Measurements from ENCODE around the gene CEP192.

DNA sequence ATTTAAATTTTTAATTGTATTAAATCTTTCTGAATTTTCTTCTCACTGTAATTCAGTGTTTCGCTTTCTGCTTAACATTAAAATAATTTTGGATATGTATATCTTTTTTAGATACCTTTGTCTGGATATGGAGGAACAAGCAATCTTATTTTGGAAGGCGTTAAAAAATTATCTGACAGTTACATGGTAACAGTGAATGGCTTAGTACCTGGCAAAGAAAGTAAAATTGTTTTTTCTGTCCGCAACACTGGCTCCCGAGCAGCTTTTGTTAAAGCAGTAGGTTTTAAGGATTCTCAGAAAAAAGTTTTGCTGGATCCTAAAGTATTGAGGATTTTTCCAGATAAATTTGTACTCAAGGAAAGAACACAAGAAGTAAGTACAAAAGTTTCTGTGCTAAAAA lies 95.7 kb downstream of the CEP192 start:
- TF ChIP-seq, protein P1, sequence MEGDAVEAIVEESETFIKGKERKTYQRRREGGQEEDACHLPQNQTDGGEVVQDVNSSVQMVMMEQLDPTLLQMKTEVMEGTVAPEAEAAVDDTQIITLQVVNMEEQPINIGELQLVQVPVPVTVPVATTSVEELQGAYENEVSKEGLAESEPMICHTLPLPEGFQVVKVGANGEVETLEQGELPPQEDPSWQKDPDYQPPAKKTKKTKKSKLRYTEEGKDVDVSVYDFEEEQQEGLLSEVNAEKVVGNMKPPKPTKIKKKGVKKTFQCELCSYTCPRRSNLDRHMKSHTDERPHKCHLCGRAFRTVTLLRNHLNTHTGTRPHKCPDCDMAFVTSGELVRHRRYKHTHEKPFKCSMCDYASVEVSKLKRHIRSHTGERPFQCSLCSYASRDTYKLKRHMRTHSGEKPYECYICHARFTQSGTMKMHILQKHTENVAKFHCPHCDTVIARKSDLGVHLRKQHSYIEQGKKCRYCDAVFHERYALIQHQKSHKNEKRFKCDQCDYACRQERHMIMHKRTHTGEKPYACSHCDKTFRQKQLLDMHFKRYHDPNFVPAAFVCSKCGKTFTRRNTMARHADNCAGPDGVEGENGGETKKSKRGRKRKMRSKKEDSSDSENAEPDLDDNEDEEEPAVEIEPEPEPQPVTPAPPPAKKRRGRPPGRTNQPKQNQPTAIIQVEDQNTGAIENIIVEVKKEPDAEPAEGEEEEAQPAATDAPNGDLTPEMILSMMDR (IDR thresholded peaks at IDR 0.05 in 2 of 3, conservative IDR thresholded peaks at IDR 0.05 in 1 of 3; ENCODE audit: control insufficient read depth in 2 of 3, extremely low read depth in 1 of 3, insufficient read depth in 1 of 3, low read depth in 3 of 3, low read length in 3 of 3), result no peak
- TF ChIP-seq ASH2L (IDR thresholded peaks at IDR 0.05; ENCODE audit: borderline replicate concordance, low read depth) (no peak), NFIC (IDR thresholded peaks at IDR 0.05; ENCODE audit: low read depth, low read length) (no peak), SRF (IDR thresholded peaks at IDR 0.05; ENCODE audit: low read depth in 2 of 2, low read length in 2 of 2) (no peak), RAD21 (IDR thresholded peaks at IDR 0.05; ENCODE audit: insufficient read depth, low read depth, low read length) (no peak), NR2C2 (IDR thresholded peaks at IDR 0.05; ENCODE audit: borderline replicate concordance, control insufficient read depth, insufficient read length, low read depth) (no peak), FOXK2 (IDR thresholded peaks at IDR 0.05) (no peak), GATAD2B (conservative IDR thresholded peaks at IDR 0.05; ENCODE audit: low read depth) (no peak), POLR2AphosphoS5 (IDR thresholded peaks at IDR 0.05; ENCODE audit: low read length) (no peak), MXI1 (IDR thresholded peaks at IDR 0.05; ENCODE audit: low read depth, low read length) (no peak), POLR2A (IDR thresholded peaks at IDR 0.05; ENCODE audit: low read depth, low read length) (no peak)
- TF ChIP-seq, protein P2, sequence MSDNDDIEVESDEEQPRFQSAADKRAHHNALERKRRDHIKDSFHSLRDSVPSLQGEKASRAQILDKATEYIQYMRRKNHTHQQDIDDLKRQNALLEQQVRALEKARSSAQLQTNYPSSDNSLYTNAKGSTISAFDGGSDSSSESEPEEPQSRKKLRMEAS (IDR thresholded peaks at IDR 0.05; ENCODE audit: low read depth, low read length), result no peak
